ENCODE results near the gene GFI1.

DNA sequence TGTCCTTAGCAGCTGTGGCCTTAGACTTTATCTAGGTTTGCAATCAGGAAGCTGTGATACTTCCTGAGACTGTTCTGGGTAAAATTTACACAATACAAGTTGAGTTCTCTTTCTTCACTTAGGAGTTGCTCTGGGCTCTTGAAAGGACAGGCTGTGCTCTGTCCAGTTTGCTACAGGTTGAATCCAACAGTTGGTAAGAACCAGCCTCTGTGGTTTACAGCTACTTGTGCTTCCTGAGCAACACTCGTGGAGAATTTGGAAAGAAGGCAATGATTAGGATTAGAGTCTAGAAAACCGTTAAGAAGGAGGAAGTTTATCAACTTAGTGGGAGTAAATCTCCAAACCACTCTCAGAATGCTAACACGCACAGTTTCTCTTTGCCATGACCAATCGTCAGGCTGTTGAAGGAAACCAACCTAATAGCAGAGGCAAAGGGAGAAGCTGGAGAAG lies 26.8 kb downstream of the GFI1 start:
- no peak for TF ChIP-seq POLR2AphosphoS5 (IDR thresholded peaks at IDR 0.05; ENCODE audit: low read depth, low read length)
- TF ChIP-seq CHD1 (IDR thresholded peaks at IDR 0.05; ENCODE audit: low read depth, low read length), result no peak
- TF ChIP-seq TBP (IDR thresholded peaks at IDR 0.05; ENCODE audit: low read depth, low read length), result no peak
- no peak for TF ChIP-seq NRF1 (IDR thresholded peaks at IDR 0.05; ENCODE audit: low read depth, low read length)

Measured in H1 (cell line).